HG03159 (cell line): ENCODE data around the gene NPY2R.

Experiments
- ATAC-seq: cut with Tn5 transposase; IDR thresholded peaks from one replicate; pipeline ENCODE4 v1.9.1; 2021; ENCODE audit warnings: mild to moderate bottlenecking, moderate library complexity; ENCODE audit not compliant: unreplicated experiment

NPY2R gene

GRCh38 chr4:155208258-155209054, at the start of gene NPY2R:
NPY2R (plus strand) TSS chr4:155208636; CDS start chr4:155213940, 5,304 bp downstream.
- ATAC-seq = no peak

GRCh38 chr4:155161357-155161756, 47.1 kb upstream of the NPY2R start:
- no peak for ATAC-seq

GRCh38 chr4:155164718-155165117, 43.7 kb upstream of the NPY2R start:
- no peak for ATAC-seq

- no peak for ATAC-seq
Measured at GRCh38 chr4:155170569-155170968, 37.9 kb upstream of the NPY2R start.

- no peak for ATAC-seq
Measured at GRCh38 chr4:155173371-155173770, 35.1 kb upstream of the NPY2R start.

- ATAC-seq = no peak
Measured at GRCh38 chr4:155174668-155175067, 33.8 kb upstream of the NPY2R start.

- ATAC-seq = no peak
Measured at GRCh38 chr4:155179216-155179615, 29.2 kb upstream of the NPY2R start.

- ATAC-seq = no peak
Measured at GRCh38 chr4:155186972-155187371, 21.5 kb upstream of the NPY2R start.

- no peak for ATAC-seq
Measured at GRCh38 chr4:155187989-155188388, 20.4 kb upstream of the NPY2R start.

- no peak for ATAC-seq
Measured at GRCh38 chr4:155190099-155190498, 18.3 kb upstream of the NPY2R start.

GRCh38 chr4:155197757-155198156, 10.7 kb upstream of the NPY2R start:
- no peak for ATAC-seq

GRCh38 chr4:155207534-155208257, 740 bp upstream of the NPY2R start:
- ATAC-seq = no peak

GRCh38 chr4:155220025-155220424, 11.6 kb downstream of the NPY2R start:
- ATAC-seq = no peak

GRCh38 chr4:155227131-155227530, 18.7 kb downstream of the NPY2R start:
- ATAC-seq = no peak

- no peak for ATAC-seq
Measured at GRCh38 chr4:155228713-155229112, 20.3 kb downstream of the NPY2R start.

GRCh38 chr4:155232432-155232831, 24.0 kb downstream of the NPY2R start:
- ATAC-seq = no peak

- no peak for ATAC-seq
Measured at GRCh38 chr4:155234206-155234605, 25.8 kb downstream of the NPY2R start.

GRCh38 chr4:155237567-155237966, 29.1 kb downstream of the NPY2R start:
- ATAC-seq = no peak

GRCh38 chr4:155241225-155241624, 32.8 kb downstream of the NPY2R start:
- ATAC-seq = no peak

GRCh38 chr4:155241664-155242063, 33.2 kb downstream of the NPY2R start:
- no peak for ATAC-seq

- ATAC-seq = no peak
Measured at GRCh38 chr4:155245105-155245504, 36.7 kb downstream of the NPY2R start.
